HG03095 (cell line): ENCODE results near the gene SORL1.

Experiments
- ATAC-seq: cut with Tn5 transposase; IDR thresholded peaks from one replicate; pipeline ENCODE4 v1.9.1; 2021; ENCODE audit warnings: moderate library complexity; ENCODE audit not compliant: unreplicated experiment

The SORL1 gene

GRCh38 chr11:121672630-121673487 lies 220.7 kb downstream of the SORL1 start:
- no peak for ATAC-seq

GRCh38 chr11:121681550-121682268 lies 229.6 kb downstream of the SORL1 start:
- ATAC-seq: no peak
